Liver (tissue), 9 donors: ENCODE measurements around the gene MASP1. TPM values are rescaled to one million over a fixed set of nuclear protein-coding genes. Genes with fewer than 3 reads are reported as not detected.

ENCODE experiments used
- DNase-seq: peaks from one replicate; pipeline ENCODE4 v3.0.0-alpha.2; 2017; ENCODE audit warnings: low spot score
- H3K27ac ChIP-seq, 2 donors: one replicate each; pipeline ENCODE4 v1.7.0; 2013; ENCODE audit warnings: inconsistent platforms in 2 of 2, low read length in 2 of 2, control low read depth in 1 of 2, low read depth in 1 of 2, mild to moderate bottlenecking in 1 of 2
- H3K27me3 ChIP-seq, 4 donors: one replicate each; pipeline versions ENCODE4 v1.6.1 to v1.7.0; 2013; ENCODE audit warnings: low read length in 3 of 4, inconsistent platforms in 1 of 4, mild to moderate bottlenecking in 1 of 4, moderate library complexity in 1 of 4; ENCODE audit not compliant: control insufficient read depth in 4 of 4, insufficient read depth in 4 of 4
- H3K36me3 ChIP-seq, 4 donors: one replicate each; pipeline versions ENCODE4 v1.6.1 to v1.7.0; 2013; ENCODE audit warnings: low read length in 3 of 4, mild to moderate bottlenecking in 3 of 4, low read depth in 1 of 4, moderate library complexity in 1 of 4; ENCODE audit not compliant: control insufficient read depth in 4 of 4, insufficient read depth in 3 of 4
- H3K4me1 ChIP-seq, 4 donors: one replicate each; pipeline versions ENCODE4 v1.6.1 to v1.7.0; 2013; ENCODE audit warnings: low read length in 3 of 4, mild to moderate bottlenecking in 3 of 4, moderate library complexity in 1 of 4; ENCODE audit not compliant: control insufficient read depth in 4 of 4, insufficient read depth in 4 of 4
- H3K4me3 ChIP-seq, 3 donors: one replicate each; pipeline versions ENCODE4 v1.6.1 to v1.7.0; 2013; ENCODE audit warnings: low read length in 3 of 3, control low read depth in 1 of 3, low read depth in 1 of 3, mild to moderate bottlenecking in 1 of 3
- H3K9ac ChIP-seq, 2 donors: one replicate each; pipeline ENCODE4 v1.7.0; 2013; ENCODE audit warnings: low read length in 2 of 2, mild to moderate bottlenecking in 2 of 2, moderate library complexity in 2 of 2, control low read depth in 1 of 2, low read depth in 1 of 2
- H3K9me3 ChIP-seq, 4 donors: one replicate each; pipeline versions ENCODE4 v1.6.1 to v1.7.0; 2013; ENCODE audit warnings: low read length in 3 of 4; ENCODE audit not compliant: control insufficient read depth in 4 of 4
- FOXA1 ChIP-seq: IDR thresholded peaks from 2 replicates; pipeline ENCODE4 v1.6.1; 2016; ENCODE audit warnings: antibody characterized with exemption
- FOXA2 ChIP-seq: IDR thresholded peaks from 2 replicates; pipeline ENCODE4 v1.6.1; 2016; ENCODE audit warnings: antibody characterized with exemption
- HNF4A ChIP-seq, 2 donors: conservative IDR thresholded peaks; 2 replicates each; pipeline ENCODE4 v1.6.1; 2016; ENCODE audit warnings: antibody characterized with exemption in 2 of 2, mild to moderate bottlenecking in 2 of 2
- HNF4G ChIP-seq: IDR thresholded peaks from 2 replicates; pipeline ENCODE4 v1.6.1; 2016; ENCODE audit warnings: antibody characterized with exemption
- NR2F2 ChIP-seq: IDR thresholded peaks from 2 replicates; pipeline ENCODE4 v1.6.1; 2016; ENCODE audit warnings: antibody characterized with exemption
- RXRA ChIP-seq, 2 donors: IDR thresholded peaks; 2 replicates each; pipeline ENCODE4 v1.6.1; 2017 to 2018; ENCODE audit warnings: antibody characterized with exemption in 2 of 2, mild to moderate bottlenecking in 1 of 2
- SP1 ChIP-seq: IDR thresholded peaks from 2 replicates; pipeline ENCODE4 v1.6.1; 2018; ENCODE audit warnings: antibody characterized with exemption, mild to moderate bottlenecking
- WGBS: extraction: QIAGEN DNeasy Blood & Tissue Kit; methylation state at CpG from one replicate; pipeline ENCODE4 v1.1.7; 2013; 5-methylcytosine and 5-hydroxymethylcytosine counted together
- polyA plus RNA-seq, 2 donors: library from polyadenylated mRNA; stranded (reverse) in 1 of 2; unstranded in 1 of 2; fragments of 200-250 nt in 1 of 2; fragments of >200 nt in 1 of 2; fragmentation: Nextera tagmentation in 1 of 2; extraction: Ambion mirVana in 1 of 2; gene quantifications; one replicate each; pipeline versions ENCODE4 v1.2.1 to v1.2.3, GENCODE V29; 2013 to 2015
- total RNA-seq, 2 donors: library from RNA; depleted of rRNA; stranded (reverse); fragments of >200 nt; gene quantifications; one replicate each; pipeline ENCODE4 v1.2.3, GENCODE V29; 2014
- TF ChIP-seq, protein P1 (sequence below): IDR thresholded peaks from 2 replicates; pipeline ENCODE4 v1.6.1; 2016; ENCODE audit warnings: antibody characterized with exemption
- TF ChIP-seq, protein P2 (sequence below): fragments of 150-350 bp; IDR thresholded peaks from 2 replicates; pipeline ENCODE4 v1.5.1; 2017; ENCODE audit warnings: improper control_type of control experiment, low read depth, low read length; ENCODE audit not compliant: missing input control
- donor health status: healthy.
- donor health status: healthy.
- donor health status: healthy.
- donor health status: healthy.
- donor health status: healthy.

Gene MASP1
- total and polyA plus RNA-seq, 4 donors, result 53.2 to 83.8 (median 73.8) TPM

DNA sequence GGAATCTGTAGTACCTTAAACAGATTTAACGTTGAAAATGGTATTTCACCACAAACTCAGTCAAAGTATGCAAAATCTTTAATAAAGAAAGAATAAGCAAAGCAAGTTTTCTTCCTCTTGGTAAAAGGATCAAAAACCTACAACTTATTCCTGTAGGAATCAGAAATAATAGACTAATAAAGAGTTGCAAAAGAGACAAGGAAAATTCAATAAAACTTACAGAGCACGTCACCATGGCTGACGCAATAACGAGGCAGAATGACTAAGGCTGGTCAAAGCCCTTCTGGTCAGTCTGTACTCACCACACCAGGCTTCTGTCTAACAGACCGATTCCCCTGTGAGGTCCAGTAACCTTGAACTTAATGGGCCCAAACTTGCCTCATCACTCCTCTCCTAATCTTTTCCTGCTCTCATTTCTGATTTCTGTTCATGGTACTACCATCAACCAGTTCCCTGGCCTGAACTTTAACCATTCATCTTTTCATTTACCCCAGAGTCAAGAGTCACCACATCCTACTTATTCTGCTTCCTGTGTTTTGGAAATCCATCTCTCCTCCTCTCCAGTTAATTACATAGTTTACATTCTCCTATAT is 5.0 kb downstream of the MASP1 start (continued):
- peak; percentile 95 to 98 for TF ChIP-seq HNF4A (conservative IDR thresholded peaks at IDR 0.05)

DNA sequence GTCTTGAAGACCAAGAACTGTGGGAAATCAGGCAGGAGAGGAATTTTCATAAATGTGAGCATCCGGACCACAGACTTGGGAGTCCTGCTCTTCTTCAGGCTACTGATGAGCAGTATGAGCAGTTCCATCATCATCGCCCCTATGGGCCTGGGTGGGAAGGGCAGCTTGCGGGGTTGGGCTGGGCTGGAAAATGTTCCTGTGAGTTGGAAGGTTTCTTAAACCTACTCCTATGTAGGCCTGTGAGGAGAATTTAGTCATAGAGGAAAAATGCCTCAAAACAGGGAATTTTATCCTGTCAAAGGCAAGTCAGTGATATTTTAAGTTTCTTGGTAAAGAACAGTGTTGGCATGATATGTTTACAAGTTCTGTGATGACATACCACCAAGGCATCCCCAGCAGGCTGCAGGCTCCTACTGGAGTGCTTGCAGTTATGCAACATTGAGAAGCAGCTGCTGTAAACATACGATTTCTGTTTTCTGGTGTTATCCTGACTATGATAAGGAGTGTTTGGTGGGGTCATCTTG is 10.3 kb downstream of the MASP1 start:
- Histone ChIP-seq H3K4me3 (no peak overlapping the region), H3K9ac (no peak overlapping the region), H3K27ac (peak overlapping the region; percentile 8 to 34), H3K9me3 (no peaks in the 10 kb centered on the region), H3K4me1 (peaks cover 10 to 45% (median 25%) of the 10 kb centered on the region in 4 donors), H3K27me3 (no peaks in the 10 kb centered on the region), H3K36me3 (peaks cover 3 to 51% (median 29%) of the 10 kb centered on the region in 4 donors)
- no peak for TF ChIP-seq SP1
- no peak for TF ChIP-seq FOXA1
- peak; percentile 69 for TF ChIP-seq NR2F2
- no peak for DNase-seq
- WGBS, result 68% methylated on average over 4 of the region's 4 CpGs

DNA sequence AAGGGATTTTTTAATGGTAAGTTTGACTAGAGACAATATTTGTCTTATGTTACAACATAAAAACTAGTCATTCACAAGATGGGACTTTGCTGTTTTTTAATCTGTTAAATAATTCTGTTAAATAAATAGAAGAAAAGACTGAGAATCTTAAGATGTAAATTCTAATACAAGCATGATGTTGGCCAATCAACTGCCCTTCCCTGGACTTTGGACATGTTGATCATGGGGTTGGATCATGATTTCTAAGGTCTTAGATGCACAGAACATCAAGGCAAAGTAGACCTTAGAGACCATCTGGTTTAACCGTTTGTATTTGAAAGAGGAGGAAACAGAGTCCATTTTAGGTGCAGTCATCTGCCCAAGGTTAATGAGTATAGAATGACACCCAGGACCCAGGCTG is 10.9 kb downstream of the MASP1 start:
- TF ChIP-seq HNF4G (peak; percentile 45), HNF4A (conservative IDR thresholded peaks at IDR 0.05) (peak; percentile 69 to 70), FOXA2 (no peak)
- DNase-seq, result no peak
- H3K4me1 ChIP-seq, result peaks cover 7 to 44% (median 25%) of the 10 kb centered on the region in 4 donors
- no peaks in the 10 kb centered on the region for H3K27me3 ChIP-seq
- no peak overlapping the region for H3K9ac ChIP-seq
- no peak overlapping the region for H3K4me3 ChIP-seq
- H3K27ac ChIP-seq, result peak overlapping the region in 1 of 2 donors; percentile 34
- 30% methylated on average over 1 of the region's 1 CpG for WGBS
- peaks cover 3 to 54% (median 29%) of the 10 kb centered on the region in 4 donors for H3K36me3 ChIP-seq
- no peaks in the 10 kb centered on the region for H3K9me3 ChIP-seq

DNA sequence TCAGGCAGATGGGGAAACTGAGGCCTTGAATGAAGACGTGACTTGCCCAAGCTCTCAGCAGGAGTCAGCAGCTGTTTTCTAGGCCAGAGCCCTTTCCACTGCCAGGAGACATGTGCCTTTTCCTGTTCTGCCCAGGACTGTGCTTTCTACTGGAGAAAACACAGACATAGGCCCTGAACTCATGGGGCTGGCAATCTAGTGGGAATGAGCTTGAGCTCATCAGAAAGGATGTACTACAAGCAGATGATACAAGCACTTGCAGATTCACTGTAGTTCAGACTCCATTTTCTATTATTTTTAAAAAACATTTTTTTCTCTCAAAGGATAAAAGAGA is 14.4 kb downstream of the MASP1 start:
- peak overlapping the region; percentile 49 to 60 for H3K27ac ChIP-seq
- H3K9ac ChIP-seq, result no peak overlapping the region
- TF ChIP-seq RXRA (IDR thresholded peaks at IDR 0.05) (peak in 1 of 2 donors; percentile 12), FOXA1 (no peak)
- TF ChIP-seq, protein P1, sequence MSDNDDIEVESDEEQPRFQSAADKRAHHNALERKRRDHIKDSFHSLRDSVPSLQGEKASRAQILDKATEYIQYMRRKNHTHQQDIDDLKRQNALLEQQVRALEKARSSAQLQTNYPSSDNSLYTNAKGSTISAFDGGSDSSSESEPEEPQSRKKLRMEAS, result no peak
- TF ChIP-seq, protein P2, sequence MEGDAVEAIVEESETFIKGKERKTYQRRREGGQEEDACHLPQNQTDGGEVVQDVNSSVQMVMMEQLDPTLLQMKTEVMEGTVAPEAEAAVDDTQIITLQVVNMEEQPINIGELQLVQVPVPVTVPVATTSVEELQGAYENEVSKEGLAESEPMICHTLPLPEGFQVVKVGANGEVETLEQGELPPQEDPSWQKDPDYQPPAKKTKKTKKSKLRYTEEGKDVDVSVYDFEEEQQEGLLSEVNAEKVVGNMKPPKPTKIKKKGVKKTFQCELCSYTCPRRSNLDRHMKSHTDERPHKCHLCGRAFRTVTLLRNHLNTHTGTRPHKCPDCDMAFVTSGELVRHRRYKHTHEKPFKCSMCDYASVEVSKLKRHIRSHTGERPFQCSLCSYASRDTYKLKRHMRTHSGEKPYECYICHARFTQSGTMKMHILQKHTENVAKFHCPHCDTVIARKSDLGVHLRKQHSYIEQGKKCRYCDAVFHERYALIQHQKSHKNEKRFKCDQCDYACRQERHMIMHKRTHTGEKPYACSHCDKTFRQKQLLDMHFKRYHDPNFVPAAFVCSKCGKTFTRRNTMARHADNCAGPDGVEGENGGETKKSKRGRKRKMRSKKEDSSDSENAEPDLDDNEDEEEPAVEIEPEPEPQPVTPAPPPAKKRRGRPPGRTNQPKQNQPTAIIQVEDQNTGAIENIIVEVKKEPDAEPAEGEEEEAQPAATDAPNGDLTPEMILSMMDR, result no peak
- H3K9me3 ChIP-seq, result no peaks in the 10 kb centered on the region
- H3K36me3 ChIP-seq, result peaks cover 1 to 31% (median 10%) of the 10 kb centered on the region in 4 donors
- H3K4me1 ChIP-seq, result peaks cover 12 to 57% (median 33%) of the 10 kb centered on the region in 4 donors
- H3K27me3 ChIP-seq, result no peaks in the 10 kb centered on the region
- DNase-seq, result no peak
- H3K4me3 ChIP-seq, result no peak overlapping the region
- WGBS, result 48% methylated on average over 1 of the region's 1 CpG
